Activated T-helper 1 cell treated with anti-CD3 and anti-CD28 coated beads, Interleukin-12 subunit alpha, Interleukin-12 subunit beta, Interleukin-2, Interleukin-4 antibody, amounts not matched to agents 30 ng/mL and 10 ng/mL and 1 ng/mL, durations not matched to agents 14 hours and 24 hours and 36 hours (primary cell): Measurements from ENCODE around the gene KARS1. TPM values are rescaled to one million over a fixed set of nuclear protein-coding genes. Genes with fewer than 3 reads are reported as not detected.

Source experiments
- DNase-seq: peaks from one replicate; pipeline ENCODE4 v3.0.0; 2021; ENCODE audit warnings: low spot score
- H3K27ac Mint-ChIP-seq: one replicate; pipeline ENCODE4 v1.8.0; 2021; ENCODE audit warnings: mild to moderate bottlenecking, mixed read lengths
- H3K27me3 Mint-ChIP-seq: one replicate; pipeline ENCODE4 v1.8.0; 2022; ENCODE audit warnings: mild to moderate bottlenecking, moderate library complexity, mixed read lengths; ENCODE audit not compliant: insufficient read depth
- H3K36me3 Mint-ChIP-seq: one replicate; pipeline ENCODE4 v1.8.0; 2021; ENCODE audit warnings: low read depth, mixed read lengths
- H3K4me1 Mint-ChIP-seq: one replicate; pipeline ENCODE4 v1.8.0; 2021; ENCODE audit warnings: low read depth, mixed read lengths
- H3K4me3 Mint-ChIP-seq: one replicate; pipeline ENCODE4 v1.8.0; 2021; ENCODE audit warnings: mild to moderate bottlenecking, moderate library complexity, mixed read lengths
- H3K9me3 Mint-ChIP-seq: one replicate; pipeline ENCODE4 v1.8.0; 2021; ENCODE audit warnings: mixed read lengths
- intact Hi-C: fragments of 100-400 bp; cut with micrococcal nuclease; formaldehyde crosslinking; loops from one replicate; pipeline ENCODE4 v1.15.1; 2024
- total RNA-seq: library from RNA; stranded (reverse); gene quantifications from 2 replicates; pipeline ENCODE4 v1.2.3, GENCODE V29; 2022

KARS1 gene
- total RNA-seq, 1 donor from 2014 or later, result 271 TPM

GRCh38 chr16:75647112-75647491 is 363 bp downstream of the KARS1 start:
- H3K27ac Mint-ChIP-seq, result peak overlapping the region; percentile 97
- peak overlapping the region; percentile 96 for H3K4me3 Mint-ChIP-seq
- H3K9me3 Mint-ChIP-seq, result no peaks in the 10 kb centered on the region
- DNase-seq, result no peak
- H3K27me3 Mint-ChIP-seq, result no peaks in the 10 kb centered on the region
- H3K4me1 Mint-ChIP-seq, result peaks cover 52% of the 10 kb centered on the region
- H3K36me3 Mint-ChIP-seq, result peaks cover 48% of the 10 kb centered on the region
- intact Hi-C loops, result loop anchor here (1.0 to 10.0 kb wide), 12 partner anchors 24 to 1565 kb away; partner anchors contain the start of genes ADAT1, CFDP1, GABARAPL2 and GLG1

GRCh38 chr16:75644240-75645012 is 3.0 kb downstream of the KARS1 start:
- H3K4me1 Mint-ChIP-seq, result peaks cover 26% of the 10 kb centered on the region
- no peak for DNase-seq
- H3K27me3 Mint-ChIP-seq, result no peaks in the 10 kb centered on the region
- intact Hi-C loops, result loop anchor here (5.0 to 10.0 kb wide), 4 partner anchors 1040 to 1568 kb away; partner anchors contain the start of genes GLG1 and PSMD7
- peaks cover 54% of the 10 kb centered on the region for H3K36me3 Mint-ChIP-seq
- peak overlapping the region; percentile 68 for H3K27ac Mint-ChIP-seq
- peak overlapping the region; percentile 96 for H3K4me3 Mint-ChIP-seq
- H3K9me3 Mint-ChIP-seq, result no peaks in the 10 kb centered on the region

- Mint-ChIP-seq H3K36me3 (peaks cover 59% of the 10 kb centered on the region), H3K4me3 (no peak overlapping the region)
Measured at GRCh38 chr16:75640598-75640997, 6.9 kb downstream of the KARS1 start.

GRCh38 chr16:75635036-75635435 is 12.4 kb downstream of the KARS1 start:
- peaks cover 13% of the 10 kb centered on the region for H3K4me1 Mint-ChIP-seq
- intact Hi-C loops, result no loop called here
- H3K27me3 Mint-ChIP-seq, result no peaks in the 10 kb centered on the region
- no peak for DNase-seq
- peaks cover 64% of the 10 kb centered on the region for H3K36me3 Mint-ChIP-seq
- H3K4me3 Mint-ChIP-seq, result no peak overlapping the region
- no peaks in the 10 kb centered on the region for H3K9me3 Mint-ChIP-seq
- H3K27ac Mint-ChIP-seq, result no peak overlapping the region

More at GRCh38 chr16:75640598-75640997, 6.9 kb downstream of the KARS1 start:
- intact Hi-C loops, result loop anchor here (10.0 kb wide), 1 partner anchor 1036 kb away; the partner anchor contains the start of gene GLG1
- no peak overlapping the region for H3K27ac Mint-ChIP-seq
- H3K27me3 Mint-ChIP-seq, result no peaks in the 10 kb centered on the region
- no peaks in the 10 kb centered on the region for H3K9me3 Mint-ChIP-seq
- peaks cover 31% of the 10 kb centered on the region for H3K4me1 Mint-ChIP-seq
- DNase-seq, result no peak

- peaks cover 26% of the 10 kb centered on the region for H3K4me1 Mint-ChIP-seq
- H3K27ac Mint-ChIP-seq, result no peak overlapping the region
- no peaks in the 10 kb centered on the region for H3K9me3 Mint-ChIP-seq
- H3K4me3 Mint-ChIP-seq, result no peak overlapping the region
- DNase-seq, result no peak
- peaks cover 75% of the 10 kb centered on the region for H3K36me3 Mint-ChIP-seq
- intact Hi-C loops, result no loop called here
- no peaks in the 10 kb centered on the region for H3K27me3 Mint-ChIP-seq
Measured at GRCh38 chr16:75632857-75633256, 14.6 kb downstream of the KARS1 start.

GRCh38 chr16:75630052-75630451 is 17.4 kb downstream of the KARS1 start:
- Mint-ChIP-seq H3K9me3 (no peaks in the 10 kb centered on the region), H3K4me1 (peaks cover 34% of the 10 kb centered on the region), H3K4me3 (no peak overlapping the region), H3K27me3 (no peaks in the 10 kb centered on the region), H3K36me3 (peaks cover 78% of the 10 kb centered on the region), H3K27ac (no peak overlapping the region)
- intact Hi-C loops, result no loop called here
- DNase-seq, result no peak

GRCh38 chr16:75629132-75629531 is 18.3 kb downstream of the KARS1 start:
- H3K27me3 Mint-ChIP-seq, result no peaks in the 10 kb centered on the region
- peaks cover 79% of the 10 kb centered on the region for H3K36me3 Mint-ChIP-seq
- peaks cover 35% of the 10 kb centered on the region for H3K4me1 Mint-ChIP-seq
- no peak for DNase-seq
- no peaks in the 10 kb centered on the region for H3K9me3 Mint-ChIP-seq
- H3K27ac Mint-ChIP-seq, result peak overlapping the region; percentile 84
- no peak overlapping the region for H3K4me3 Mint-ChIP-seq
- intact Hi-C loops, result loop anchor here (10.0 kb wide), 1 partner anchor 644 kb away; the partner anchor contains the start of gene WDR59

- Mint-ChIP-seq H3K36me3 (peaks cover 72% of the 10 kb centered on the region), H3K27me3 (no peaks in the 10 kb centered on the region), H3K27ac (peak overlapping the region; percentile 81), H3K9me3 (no peaks in the 10 kb centered on the region), H3K4me3 (peak overlapping the region; percentile 15), H3K4me1 (peaks cover 37% of the 10 kb centered on the region)
- no peak for DNase-seq
- intact Hi-C loops, result loop anchor here (10.0 kb wide), 1 partner anchor 644 kb away; the partner anchor contains the start of gene WDR59
Measured at GRCh38 chr16:75628351-75628750, 19.1 kb downstream of the KARS1 start.

GRCh38 chr16:75627851-75628250 is 19.6 kb downstream of the KARS1 start:
- H3K4me1 Mint-ChIP-seq, result peaks cover 40% of the 10 kb centered on the region
- peak overlapping the region; percentile 81 for H3K27ac Mint-ChIP-seq
- no peaks in the 10 kb centered on the region for H3K27me3 Mint-ChIP-seq
- H3K9me3 Mint-ChIP-seq, result no peaks in the 10 kb centered on the region
- DNase-seq, result no peak
- intact Hi-C loops, result loop anchor here (10.0 kb wide), 1 partner anchor 643 kb away; the partner anchor contains the start of gene WDR59
- peaks cover 70% of the 10 kb centered on the region for H3K36me3 Mint-ChIP-seq
- peak overlapping the region; percentile 15 for H3K4me3 Mint-ChIP-seq

- Mint-ChIP-seq H3K27me3 (no peaks in the 10 kb centered on the region), H3K9me3 (no peaks in the 10 kb centered on the region), H3K27ac (peak overlapping the region; percentile 19), H3K4me3 (no peak overlapping the region), H3K4me1 (peaks cover 48% of the 10 kb centered on the region), H3K36me3 (peaks cover 64% of the 10 kb centered on the region)
- DNase-seq, result no peak
- intact Hi-C loops, result loop anchor here (10.0 kb wide), 1 partner anchor 642 kb away; the partner anchor contains the start of gene WDR59
Measured at GRCh38 chr16:75626806-75627205, 20.7 kb downstream of the KARS1 start.

- no peak for DNase-seq
- Mint-ChIP-seq H3K27me3 (no peaks in the 10 kb centered on the region), H3K4me3 (no peak overlapping the region), H3K4me1 (peaks cover 65% of the 10 kb centered on the region), H3K9me3 (no peaks in the 10 kb centered on the region), H3K27ac (peak overlapping the region; percentile 9), H3K36me3 (peaks cover 58% of the 10 kb centered on the region)
- intact Hi-C loops, result loop anchor here (5.0 to 10.0 kb wide), 2 partner anchors 243 to 640 kb away; partner anchors contain the start of gene WDR59
Measured at GRCh38 chr16:75624921-75625334, 22.5 kb downstream of the KARS1 start.

- H3K27me3 Mint-ChIP-seq, result no peaks in the 10 kb centered on the region
- intact Hi-C loops, result loop anchor here (1.0 to 10.0 kb wide), 12 partner anchors 24 to 1567 kb away; partner anchors contain the start of genes CFDP1, GABARAPL2, KARS1 and PSMD7
- H3K4me3 Mint-ChIP-seq, result peak within 1 kb of the TSS; percentile 90
- H3K36me3 Mint-ChIP-seq, result peaks cover 45% of the 10 kb centered on the region
- peak within 1 kb of the TSS; percentile 98 for H3K27ac Mint-ChIP-seq
- H3K4me1 Mint-ChIP-seq, result peaks cover 54% of the 10 kb centered on the region
- DNase-seq, result peak; percentile 96
- H3K9me3 Mint-ChIP-seq, result no peaks in the 10 kb centered on the region
Measured at GRCh38 chr16:75622761-75623605, 24.5 kb downstream of the KARS1 start, which contains the start of gene ADAT1. TSS of gene ADAT1 (minus strand) at chr16:75623281. CDS start at chr16:75620799, 2,482 bp downstream.
